SU-DHL-6 (cell line): Measurements from ENCODE around the gene IL24.

ENCODE experiments used
- H2AFZ ChIP-seq: fragments of 200-600 bp; sonication (generic); 2 replicates; pipeline ENCODE4 v1.6.1; 2014; ENCODE audit warnings: low read depth, mild to moderate bottlenecking, moderate library complexity, mixed read lengths, antibody characterized with exemption, low read length; ENCODE audit not compliant: severe bottlenecking
- H3F3A ChIP-seq: fragments of 200-600 bp; shearing (Covaris generic); 2 replicates; pipeline ENCODE4 v1.6.0; 2016; ENCODE audit warnings: antibody characterized with exemption, mild to moderate bottlenecking; ENCODE audit not compliant: insufficient read depth
- H3K27ac ChIP-seq: fragments of 200-600 bp; sonication (generic); 2 replicates; pipeline ENCODE4 v1.5.1; 2016; ENCODE audit warnings: low read depth, mild to moderate bottlenecking, low read length, moderate library complexity, mixed read lengths
- H3K27me3 ChIP-seq: fragments of 200-600 bp; sonication (generic), shearing (Covaris generic); 2 replicates; pipeline ENCODE4 v1.6.0; 2014; ENCODE audit warnings: mild to moderate bottlenecking, low read length
- H3K36me3 ChIP-seq: fragments of 200-600 bp; sonication (generic); 2 replicates; pipeline ENCODE4 v1.6.1; 2014; ENCODE audit warnings: mild to moderate bottlenecking, low read length, mixed read lengths
- H3K4me2 ChIP-seq: fragments of 300-600, 200-600 bp; shearing (Covaris generic), sonication (generic); 2 replicates; pipeline ENCODE4 v1.6.0; 2014; ENCODE audit warnings: low read length, low read depth, mild to moderate bottlenecking; ENCODE audit not compliant: poor library complexity, severe bottlenecking
- H3K4me3 ChIP-seq: fragments of 200-600 bp; sonication (generic); 2 replicates; pipeline ENCODE4 v1.5.1; 2014; ENCODE audit warnings: antibody characterized with exemption, low read length, mild to moderate bottlenecking, mixed read lengths; ENCODE audit not compliant: insufficient read depth, poor library complexity, severe bottlenecking
- H3K79me2 ChIP-seq: fragments of 200-600 bp; sonication (generic); 2 replicates; pipeline ENCODE4 v1.6.1; 2014; ENCODE audit warnings: mild to moderate bottlenecking, low read length, moderate library complexity; ENCODE audit not compliant: insufficient read depth
- H3K9ac ChIP-seq: fragments of 200-600 bp; sonication (generic); 2 replicates; pipeline ENCODE4 v1.7.0; 2014; ENCODE audit warnings: mild to moderate bottlenecking, low read length
- H3K9me2 ChIP-seq: fragments of 200-600 bp; sonication (generic); replicated peaks from 2 replicates; pipeline ENCODE4 v1.6.1; 2014; ENCODE audit warnings: low read length; ENCODE audit not compliant: insufficient read depth
- H3K9me3 ChIP-seq: fragments of 200-600 bp; sonication (generic); 2 replicates; pipeline ENCODE4 v1.6.1; 2014; ENCODE audit warnings: low read length, mixed read lengths; ENCODE audit not compliant: insufficient read depth
- H4K20me1 ChIP-seq: fragments of 200-600 bp; sonication (generic); 2 replicates; pipeline ENCODE4 v1.6.1; 2014; ENCODE audit warnings: low read depth, mild to moderate bottlenecking, antibody characterized with exemption, low read length, moderate library complexity, mixed read lengths
- CTCF ChIP-seq: fragments of 200-600 bp; sonication (generic); IDR thresholded peaks from one replicate; pipeline ENCODE4 v1.5.1; 2017; ENCODE audit warnings: antibody characterized with exemption, mild to moderate bottlenecking, low read length, moderate library complexity; ENCODE audit not compliant: insufficient read depth, poor library complexity, severe bottlenecking
- EZH2phosphoT487 ChIP-seq: fragments of 200-600 bp; sonication (generic), shearing (Covaris generic); conservative IDR thresholded peaks from 2 replicates; pipeline ENCODE4 v1.6.1; 2018; ENCODE audit warnings: mild to moderate bottlenecking, antibody characterized with exemption, low read length, moderate library complexity, mixed read lengths

Gene IL24

GRCh38 chr1:206930210-206930798 is 33.1 kb downstream of the IL24 start:
- peak overlapping the region; percentile 66 for H3K27ac ChIP-seq
- H3K79me2 ChIP-seq = no peaks in the 10 kb centered on the region
- H3K4me2 ChIP-seq = peak overlapping the region; percentile 48
- no peaks in the 10 kb centered on the region for H3K36me3 ChIP-seq
- TF ChIP-seq CTCF (no peak), EZH2phosphoT487 (no peak)
- H3K9ac ChIP-seq = peak overlapping the region; percentile 26; the same call in 1 of the 2 replicates
- H3K9me3 ChIP-seq = no peaks in the 10 kb centered on the region
- no peaks in the 10 kb centered on the region for H3K9me2 ChIP-seq
- H3K4me3 ChIP-seq = peak overlapping the region; percentile 8
- H3K27me3 ChIP-seq = no peaks in the 10 kb centered on the region
- 0 out of 2 replicates have a peak, but pooled peaks cover 8% of the 10 kb centered on the region for H3F3A ChIP-seq
- no peaks in the 10 kb centered on the region for H4K20me1 ChIP-seq
- peak overlapping the region; percentile 75 for H2AFZ ChIP-seq

- no peak overlapping the region for H2AFZ ChIP-seq
- no peaks in the 10 kb centered on the region for H4K20me1 ChIP-seq
- H3K27ac ChIP-seq = no peak overlapping the region
- H3K79me2 ChIP-seq = no peaks in the 10 kb centered on the region
- TF ChIP-seq CTCF (no peak), EZH2phosphoT487 (no peak)
- no peak overlapping the region for H3K4me2 ChIP-seq
- H3F3A ChIP-seq = 0 out of 2 replicates have a peak, but pooled peaks cover 8% of the 10 kb centered on the region
- no peaks in the 10 kb centered on the region for H3K9me3 ChIP-seq
- H3K27me3 ChIP-seq = no peaks in the 10 kb centered on the region
- no peaks in the 10 kb centered on the region for H3K36me3 ChIP-seq
- H3K9me2 ChIP-seq = no peaks in the 10 kb centered on the region
- H3K4me3 ChIP-seq = no peak overlapping the region
- no peak overlapping the region for H3K9ac ChIP-seq
These were observed 34.5 kb downstream of the IL24 start for GRCh38 chr1:206931709-206932108.

- H3K4me3 ChIP-seq = no peak overlapping the region
- no peaks in the 10 kb centered on the region for H4K20me1 ChIP-seq
- no peak overlapping the region for H3K27ac ChIP-seq
- H2AFZ ChIP-seq = no peak overlapping the region
- H3F3A ChIP-seq = 0 out of 2 replicates have a peak, but pooled peaks cover 8% of the 10 kb centered on the region
- TF ChIP-seq CTCF (no peak), EZH2phosphoT487 (no peak)
- no peaks in the 10 kb centered on the region for H3K36me3 ChIP-seq
- no peaks in the 10 kb centered on the region for H3K9me2 ChIP-seq
- no peak overlapping the region for H3K9ac ChIP-seq
- H3K79me2 ChIP-seq = no peaks in the 10 kb centered on the region
- no peak overlapping the region for H3K4me2 ChIP-seq
- no peaks in the 10 kb centered on the region for H3K27me3 ChIP-seq
- no peaks in the 10 kb centered on the region for H3K9me3 ChIP-seq
These were observed 34.9 kb downstream of the IL24 start for GRCh38 chr1:206932177-206932576.
